ENCODE results near the gene SEBOX.

Gene SEBOX

GRCh38 chr17:28364665-28365363 is at the start of gene SEBOX:
Gene SEBOX (minus strand): TSS chr17:28365199. CDS start chr17:28365151, 48 bp downstream.
- no peak for DNase-seq

- DNase-seq: no peak
Measured at GRCh38 chr17:28413804-28414203, 48.8 kb upstream of the SEBOX start.

GRCh38 chr17:28412099-28412498 is 47.1 kb upstream of the SEBOX start:
- DNase-seq: no peak

GRCh38 chr17:28407974-28408306 is 42.9 kb upstream of the SEBOX start:
- no peak for DNase-seq

GRCh38 chr17:28407130-28407973 is 42.4 kb upstream of the SEBOX start:
- no peak for DNase-seq

GRCh38 chr17:28406473-28406814 is 41.4 kb upstream of the SEBOX start:
- no peak for DNase-seq

- DNase-seq: no peak
Measured at GRCh38 chr17:28405632-28406472, 40.9 kb upstream of the SEBOX start, which contains the start of gene SLC46A1. Gene SLC46A1 (minus strand): TSS chr17:28406212. CDS start chr17:28406114, 98 bp downstream.

- DNase-seq: no peak
Measured at GRCh38 chr17:28404812-28405570, 40.0 kb upstream of the SEBOX start.

- DNase-seq: no peak
Measured at GRCh38 chr17:28404461-28404811, 39.4 kb upstream of the SEBOX start.

- DNase-seq: no peak
Measured at GRCh38 chr17:28404007-28404406, 39.0 kb upstream of the SEBOX start.

- no peak for DNase-seq
Measured at GRCh38 chr17:28402844-28403243, 37.8 kb upstream of the SEBOX start.

- DNase-seq: no peak
Measured at GRCh38 chr17:28402224-28402630, 37.2 kb upstream of the SEBOX start.

GRCh38 chr17:28399808-28400207 is 34.8 kb upstream of the SEBOX start:
- no peak for DNase-seq

GRCh38 chr17:28398280-28398981 is 33.4 kb upstream of the SEBOX start:
- DNase-seq: no peak

- no peak for DNase-seq
Measured at GRCh38 chr17:28397687-28398279, 32.8 kb upstream of the SEBOX start.

- no peak for DNase-seq
Measured at GRCh38 chr17:28397275-28397674, 32.3 kb upstream of the SEBOX start.

- no peak for DNase-seq
Measured at GRCh38 chr17:28396635-28397239, 31.7 kb upstream of the SEBOX start.

- no peak for DNase-seq
Measured at GRCh38 chr17:28395968-28396367, 31.0 kb upstream of the SEBOX start.

GRCh38 chr17:28395426-28395825 is 30.4 kb upstream of the SEBOX start:
- no peak for DNase-seq

- DNase-seq: peak; percentile 55
Measured at GRCh38 chr17:28394337-28395116, 29.5 kb upstream of the SEBOX start.

Data from fibroblast of skin of right quadriceps (primary cell).